HL-60 (cell line): ENCODE data around the gene EID3.

Experiments
- DNase-seq, 2 experiments: peaks; one replicate each; pipeline ENCODE4 v3.0.0-alpha.2; 2010 to 2020; ENCODE audit warnings: low read depth in 1 of 2, low spot score in 1 of 2
- H3K27ac ChIP-seq: fragments of 250-450 bp; sonication (Bioruptor Pico); replicated peaks from 2 replicates; pipeline ENCODE4 v1.5.1; 2020; ENCODE audit warnings: mild to moderate bottlenecking, moderate library complexity
- H3K27me3 ChIP-seq: fragments of 250-450 bp; sonication (Bioruptor Pico); 2 replicates; pipeline ENCODE4 v1.5.1; 2021; ENCODE audit warnings: mild to moderate bottlenecking, moderate library complexity; ENCODE audit not compliant: insufficient read depth, poor library complexity, severe bottlenecking
- H3K4me3 ChIP-seq: replicated peaks from 2 replicates; pipeline ENCODE4 v1.5.1; 2011; ENCODE audit warnings: mild to moderate bottlenecking, control low read depth, low read length; ENCODE audit not compliant: insufficient read depth
- CTCF ChIP-seq: IDR thresholded peaks from one replicate; pipeline ENCODE4 v1.5.1; 2011; ENCODE audit warnings: low read length, control low read depth, inconsistent platforms; ENCODE audit not compliant: insufficient read depth
- GABPA ChIP-seq: IDR thresholded peaks from 2 replicates; pipeline ENCODE4 v1.6.1; 2012; ENCODE audit warnings: low read depth
- POLR2AphosphoS5 ChIP-seq: IDR thresholded peaks from 2 replicates; pipeline ENCODE4 v1.6.1; 2012; ENCODE audit warnings: low read depth
- REST ChIP-seq: IDR thresholded peaks from 2 replicates; pipeline ENCODE4 v1.6.1; 2012; ENCODE audit warnings: low read depth; ENCODE audit not compliant: insufficient replicate concordance
- SPI1 ChIP-seq: IDR thresholded peaks from 2 replicates; pipeline ENCODE4 v1.6.1; 2012; ENCODE audit warnings: low read depth, mild to moderate bottlenecking, borderline replicate concordance

Gene EID3

GRCh38 chr12:104282109-104282508, 21.4 kb upstream of the EID3 start:
- no peak for DNase-seq
- Histone ChIP-seq H3K4me3 (no peak overlapping the region), H3K27me3 (no peaks in the 10 kb centered on the region), H3K27ac (no peak overlapping the region)
- no peak for TF ChIP-seq POLR2AphosphoS5
- no peak for TF ChIP-seq REST
- TF ChIP-seq CTCF: no peak
- TF ChIP-seq SPI1: no peak
- no peak for TF ChIP-seq GABPA

GRCh38 chr12:104285740-104286515, 17.6 kb upstream of the EID3 start:
- no peak for DNase-seq
- H3K27ac ChIP-seq: peak overlapping the region; percentile 97
- H3K4me3 ChIP-seq: no peak overlapping the region
- no peak for TF ChIP-seq SPI1
- no peak for TF ChIP-seq POLR2AphosphoS5
- TF ChIP-seq CTCF: no peak
- TF ChIP-seq GABPA: no peak
- no peak for TF ChIP-seq REST
- no peaks in the 10 kb centered on the region for H3K27me3 ChIP-seq

- H3K27ac ChIP-seq: peak overlapping the region; percentile 97
- no peaks in the 10 kb centered on the region for H3K27me3 ChIP-seq
- peak; percentile 88 to 97 for DNase-seq
- no peak for TF ChIP-seq CTCF
- peak; percentile 62 for TF ChIP-seq REST
- TF ChIP-seq POLR2AphosphoS5: peak; percentile 86
- peak; percentile 55; the same call in 1 of the 2 replicates for TF ChIP-seq GABPA
- peak overlapping the region; percentile 80 for H3K4me3 ChIP-seq
Measured at GRCh38 chr12:104286516-104287482, 16.7 kb upstream of the EID3 start.
